SK-N-MC (cell line): Measurements from ENCODE around the gene CAMK4.

ENCODE experiments used
- DNase-seq: peaks from one replicate; pipeline ENCODE4 v3.0.0-alpha.2; 2011; ENCODE audit warnings: low read depth, low spot score
- H3K27ac ChIP-seq: fragments of 200-600 bp; sonication (generic); 2 replicates; pipeline ENCODE4 v1.5.1; 2016; ENCODE audit warnings: mixed run types
- H3K36me3 ChIP-seq: fragments of 200-600 bp; sonication (generic); 2 replicates; pipeline ENCODE4 v1.6.1; 2017; ENCODE audit warnings: antibody characterized with exemption, low read length, mixed read lengths; ENCODE audit not compliant: insufficient read depth
- H3K4me3 ChIP-seq: fragments of 200-600 bp; sonication (generic); 2 replicates; pipeline ENCODE4 v1.5.1; 2016
- H3K9ac ChIP-seq: fragments of 200-600 bp; sonication (generic); 2 replicates; pipeline ENCODE4 v1.8.0; 2017; ENCODE audit warnings: mixed run types, mixed read lengths; ENCODE audit not compliant: insufficient read length
- H3K9me3 ChIP-seq: fragments of 200-600 bp; sonication (generic); 2 replicates; pipeline ENCODE4 v1.6.1; 2017; ENCODE audit warnings: low read depth, mild to moderate bottlenecking, antibody characterized with exemption, low read length, moderate library complexity, mixed read lengths
- EZH2 ChIP-seq: fragments of 200-600 bp; sonication (generic); IDR thresholded peaks from one replicate; pipeline ENCODE4 v1.6.1; 2017; ENCODE audit warnings: antibody characterized with exemption
- FOXP2 ChIP-seq: optimal IDR thresholded peaks from 2 replicates; pipeline ENCODE3; 2011; ENCODE audit warnings: mild to moderate bottlenecking, moderate library complexity; ENCODE audit not compliant: insufficient read depth; ENCODE audit errors: extremely low read length, control extremely low read depth
- POLR2AphosphoS5 ChIP-seq: IDR thresholded peaks from 2 replicates; pipeline ENCODE4 v1.6.1; 2012; ENCODE audit warnings: mild to moderate bottlenecking, low read depth, low read length, borderline replicate concordance

The CAMK4 gene

DNA sequence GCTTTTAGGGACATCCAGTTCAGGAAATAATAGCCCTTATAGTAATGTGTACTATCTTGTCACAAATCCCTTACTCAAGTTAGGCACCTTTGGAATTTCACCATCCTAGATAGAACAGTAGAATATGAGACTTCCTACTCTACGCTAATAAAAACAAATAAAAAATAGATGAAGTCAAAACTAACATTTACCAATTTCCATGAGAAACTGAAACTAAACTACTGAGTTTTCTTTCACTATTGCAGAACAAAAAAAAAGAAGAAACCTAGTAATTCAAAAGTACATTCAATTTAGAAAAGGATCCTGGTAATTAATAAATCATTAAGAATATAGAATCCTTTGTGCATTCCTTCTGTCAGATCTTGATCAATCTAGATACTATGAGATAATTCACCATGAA lies 274.2 kb downstream of the CAMK4 start:
- DNase-seq: no peak
- Histone ChIP-seq H3K36me3 (peaks cover 41% of the 10 kb centered on the region), H3K4me3 (no peak overlapping the region), H3K9me3 (no peaks in the 10 kb centered on the region), H3K27ac (no peak overlapping the region), H3K9ac (no peak overlapping the region)
- TF ChIP-seq FOXP2 (no peak), EZH2 (no peak), POLR2AphosphoS5 (no peak)

DNA sequence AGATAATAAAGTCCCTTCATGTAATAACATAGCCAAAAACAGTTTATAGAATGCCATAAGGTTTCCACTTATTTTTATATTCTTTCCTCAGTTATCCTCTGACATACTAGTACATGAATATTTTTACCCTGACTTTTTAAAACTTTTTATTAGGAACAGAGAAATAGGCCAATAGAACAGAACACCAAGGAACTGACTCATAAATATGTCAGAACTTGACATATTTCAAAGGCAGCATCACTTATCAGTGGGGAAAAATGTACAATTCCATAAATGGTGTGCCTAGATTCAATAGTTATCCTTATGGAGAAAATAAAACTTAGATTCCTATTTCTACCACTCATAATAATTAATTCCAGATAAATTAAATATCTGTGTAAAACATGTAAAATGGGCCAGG lies 278.8 kb downstream of the CAMK4 start:
- DNase-seq: no peak
- no peak overlapping the region for H3K27ac ChIP-seq
- H3K9ac ChIP-seq: no peak overlapping the region
- H3K4me3 ChIP-seq: no peak overlapping the region
- H3K9me3 ChIP-seq: no peaks in the 10 kb centered on the region
- TF ChIP-seq EZH2 (no peak), FOXP2 (no peak), POLR2AphosphoS5 (no peak)
- peaks cover 41% of the 10 kb centered on the region for H3K36me3 ChIP-seq

DNA sequence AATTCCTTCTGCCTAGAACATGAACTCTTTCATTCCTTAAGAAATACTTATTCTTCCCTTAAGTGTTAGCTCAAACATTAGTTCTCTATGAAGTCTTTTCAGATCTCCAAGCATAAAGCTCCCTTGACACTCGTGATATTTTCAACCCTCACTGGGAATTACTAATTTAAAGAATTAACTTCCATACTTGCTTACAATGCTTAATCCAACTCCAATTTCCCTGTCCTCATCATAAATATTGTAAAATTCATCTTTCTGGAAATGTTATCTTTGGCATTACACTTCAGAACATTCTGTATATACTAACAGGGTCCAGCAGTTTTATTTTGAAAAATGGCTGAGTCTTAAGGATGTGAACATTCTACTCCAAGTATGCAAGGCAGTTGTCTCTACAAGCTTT lies 280.9 kb downstream of the CAMK4 start:
- Histone ChIP-seq H3K36me3 (peaks cover 21% of the 10 kb centered on the region), H3K9ac (no peak overlapping the region), H3K27ac (no peak overlapping the region), H3K9me3 (no peaks in the 10 kb centered on the region), H3K4me3 (no peak overlapping the region)
- no peak for DNase-seq
- TF ChIP-seq FOXP2 (no peak), POLR2AphosphoS5 (no peak), EZH2 (no peak)

DNA sequence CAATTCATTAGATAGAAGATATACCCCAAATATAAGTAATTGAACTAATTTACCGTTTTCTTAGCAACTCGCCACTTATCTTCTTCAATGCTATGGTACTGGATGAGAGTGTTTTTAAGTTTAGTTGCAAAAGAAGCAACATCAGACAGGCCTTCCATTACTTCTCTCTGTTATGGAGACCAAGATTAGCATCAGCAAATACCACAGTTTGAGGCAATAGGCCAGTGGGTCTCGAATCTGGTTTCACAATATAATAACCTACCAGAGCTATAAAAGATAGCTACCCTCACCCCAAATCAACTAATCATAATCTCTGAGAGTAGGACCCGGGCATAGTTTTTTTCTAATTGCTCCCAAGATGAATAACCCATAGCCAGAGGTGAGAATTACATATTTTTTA lies 283.1 kb downstream of the CAMK4 start:
- TF ChIP-seq FOXP2 (no peak), EZH2 (no peak), POLR2AphosphoS5 (no peak)
- Histone ChIP-seq H3K4me3 (no peak overlapping the region), H3K9ac (no peak overlapping the region), H3K9me3 (no peaks in the 10 kb centered on the region), H3K36me3 (peaks cover 9% of the 10 kb centered on the region; the same call in 1 of the 2 replicates), H3K27ac (no peak overlapping the region)
- no peak for DNase-seq

DNA sequence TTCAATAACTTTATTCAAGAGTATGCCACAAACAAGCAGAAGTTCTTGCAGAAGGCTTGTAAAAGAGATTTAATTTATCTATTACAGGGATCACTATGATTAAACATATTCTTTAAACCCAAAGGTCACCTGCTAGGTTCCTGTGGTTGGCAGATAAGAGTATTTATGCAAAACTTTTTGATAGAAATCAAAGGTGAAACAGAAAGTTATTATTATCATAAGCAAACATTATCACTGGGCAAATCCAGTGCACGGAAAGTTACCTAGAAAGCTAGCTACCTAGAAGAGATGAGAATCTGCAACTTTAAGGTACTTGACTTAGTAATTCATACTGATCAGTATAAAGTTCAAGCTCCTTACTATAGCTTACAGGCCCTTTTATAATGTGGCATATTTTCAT lies 284.9 kb downstream of the CAMK4 start:
- peaks cover 9% of the 10 kb centered on the region; the same call in 1 of the 2 replicates for H3K36me3 ChIP-seq
- no peak for DNase-seq
- H3K9me3 ChIP-seq: no peaks in the 10 kb centered on the region
- no peak overlapping the region for H3K9ac ChIP-seq
- no peak overlapping the region for H3K4me3 ChIP-seq
- TF ChIP-seq EZH2: no peak
- no peak for TF ChIP-seq POLR2AphosphoS5
- no peak for TF ChIP-seq FOXP2
- no peak overlapping the region for H3K27ac ChIP-seq

- DNase-seq: no peak
- peak overlapping the region; percentile 82 for H3K9ac ChIP-seq
- H3K4me3 ChIP-seq: peak overlapping the region; percentile 97
- H3K36me3 ChIP-seq: no peaks in the 10 kb centered on the region
- H3K9me3 ChIP-seq: no peaks in the 10 kb centered on the region
- H3K27ac ChIP-seq: no peak overlapping the region
- TF ChIP-seq POLR2AphosphoS5: no peak
- no peak for TF ChIP-seq FOXP2
- no peak for TF ChIP-seq EZH2
Measured at GRCh38 chr5:111511174-111511830, 287.1 kb downstream of the CAMK4 start.

DNA sequence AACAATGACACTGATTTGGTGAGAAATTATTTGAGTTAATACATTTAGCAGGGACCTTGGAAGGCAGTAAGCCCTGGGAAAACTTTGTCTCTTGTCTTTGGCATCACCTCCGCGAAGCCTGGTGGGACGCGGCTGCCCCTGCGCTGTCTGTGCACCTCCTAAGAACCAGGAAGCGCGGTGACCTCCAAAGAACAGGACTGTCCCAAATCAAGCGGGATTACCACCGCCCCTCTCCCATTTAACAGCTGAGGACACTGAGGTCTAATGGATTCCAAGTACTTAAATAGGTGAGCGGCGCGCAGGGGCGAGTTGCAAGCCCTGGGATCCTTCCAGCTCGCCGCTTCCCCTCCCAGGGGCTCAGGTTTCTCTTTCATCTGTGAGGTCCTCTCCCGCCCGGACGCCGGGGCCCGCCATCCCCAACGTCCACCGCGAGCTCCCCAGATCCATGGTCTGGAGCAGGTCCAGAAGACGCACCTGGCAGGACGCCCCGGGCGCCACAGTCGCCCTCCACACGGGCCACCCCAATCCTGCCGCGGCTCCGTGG lies 287.7 kb downstream of the CAMK4 start:
- TF ChIP-seq POLR2AphosphoS5 (no peak), EZH2 (no peak), FOXP2 (no peak)
- H3K27ac ChIP-seq: no peak overlapping the region
- no peaks in the 10 kb centered on the region for H3K36me3 ChIP-seq
- DNase-seq: no peak
- no peaks in the 10 kb centered on the region for H3K9me3 ChIP-seq
- H3K4me3 ChIP-seq: peak overlapping the region; percentile 97
- peak overlapping the region; percentile 82 for H3K9ac ChIP-seq

DNA sequence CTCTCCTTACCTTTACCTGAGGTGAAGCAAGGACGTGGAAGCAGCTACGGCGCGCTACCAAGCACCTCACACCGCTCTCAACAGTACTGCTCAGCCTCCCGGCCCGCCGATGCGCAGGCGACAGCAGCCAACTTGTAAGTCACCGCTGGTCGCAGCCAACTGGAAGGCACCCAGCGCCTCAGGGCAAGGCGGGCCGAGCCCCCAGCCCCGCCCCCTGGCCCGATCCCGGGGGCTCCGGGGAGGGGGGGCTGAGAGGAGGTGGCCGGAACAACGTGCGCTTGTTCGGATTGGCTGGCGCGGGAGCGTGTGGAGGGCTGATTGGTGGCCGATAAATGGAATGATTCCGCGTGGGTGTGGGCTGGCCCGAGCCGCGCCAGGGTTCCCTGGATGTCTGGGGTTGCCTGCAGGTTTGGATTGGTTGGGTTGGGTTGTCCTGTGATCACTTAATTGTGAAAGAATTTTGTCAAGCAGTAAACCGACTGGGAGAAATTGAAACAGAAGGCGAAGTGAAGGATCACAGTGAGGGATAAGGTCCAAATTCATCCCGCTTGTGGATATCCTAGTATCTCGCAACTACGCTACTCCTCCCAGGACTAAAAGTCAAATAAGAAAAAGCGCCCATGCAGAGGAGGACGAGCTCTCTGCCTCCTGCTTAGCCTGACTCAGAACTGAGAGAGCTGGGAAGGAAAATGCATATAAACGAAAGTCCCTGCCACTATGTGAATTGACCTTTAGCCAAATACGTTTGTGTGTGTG lies 288.4 kb downstream of the CAMK4 start, which contains the start of gene STARD4:
TSS of gene STARD4 (minus strand) at position 161 of the 756 bp plus-strand sequence. CDS start 5,102 bp downstream, outside the sequence.
- TF ChIP-seq POLR2AphosphoS5: peak; percentile 87
- peak; percentile 74 for TF ChIP-seq FOXP2
- TF ChIP-seq EZH2: no peak
- peak within 1 kb of the TSS; percentile 82 for H3K9ac ChIP-seq
- H3K27ac ChIP-seq: peak within 1 kb of the TSS; percentile 93
- no peaks in the 10 kb centered on the region for H3K36me3 ChIP-seq
- no peaks in the 10 kb centered on the region for H3K9me3 ChIP-seq
- H3K4me3 ChIP-seq: peak within 1 kb of the TSS; percentile 97
- DNase-seq: peak; percentile 63
